GM12874 (cell line): ENCODE data around the gene AFAP1.

Experiments
- TF ChIP-seq, protein P1 (sequence below): IDR thresholded peaks from 2 replicates; pipeline ENCODE4 v1.5.1; 2011; ENCODE audit warnings: low read depth, mild to moderate bottlenecking, control low read depth, low read length, moderate library complexity; ENCODE audit not compliant: insufficient read depth

The AFAP1 gene

GRCh38 chr4:7874838-7875237 lies 64.8 kb downstream of the AFAP1 start:
- TF ChIP-seq, protein P1, sequence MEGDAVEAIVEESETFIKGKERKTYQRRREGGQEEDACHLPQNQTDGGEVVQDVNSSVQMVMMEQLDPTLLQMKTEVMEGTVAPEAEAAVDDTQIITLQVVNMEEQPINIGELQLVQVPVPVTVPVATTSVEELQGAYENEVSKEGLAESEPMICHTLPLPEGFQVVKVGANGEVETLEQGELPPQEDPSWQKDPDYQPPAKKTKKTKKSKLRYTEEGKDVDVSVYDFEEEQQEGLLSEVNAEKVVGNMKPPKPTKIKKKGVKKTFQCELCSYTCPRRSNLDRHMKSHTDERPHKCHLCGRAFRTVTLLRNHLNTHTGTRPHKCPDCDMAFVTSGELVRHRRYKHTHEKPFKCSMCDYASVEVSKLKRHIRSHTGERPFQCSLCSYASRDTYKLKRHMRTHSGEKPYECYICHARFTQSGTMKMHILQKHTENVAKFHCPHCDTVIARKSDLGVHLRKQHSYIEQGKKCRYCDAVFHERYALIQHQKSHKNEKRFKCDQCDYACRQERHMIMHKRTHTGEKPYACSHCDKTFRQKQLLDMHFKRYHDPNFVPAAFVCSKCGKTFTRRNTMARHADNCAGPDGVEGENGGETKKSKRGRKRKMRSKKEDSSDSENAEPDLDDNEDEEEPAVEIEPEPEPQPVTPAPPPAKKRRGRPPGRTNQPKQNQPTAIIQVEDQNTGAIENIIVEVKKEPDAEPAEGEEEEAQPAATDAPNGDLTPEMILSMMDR = no peak

DNA sequence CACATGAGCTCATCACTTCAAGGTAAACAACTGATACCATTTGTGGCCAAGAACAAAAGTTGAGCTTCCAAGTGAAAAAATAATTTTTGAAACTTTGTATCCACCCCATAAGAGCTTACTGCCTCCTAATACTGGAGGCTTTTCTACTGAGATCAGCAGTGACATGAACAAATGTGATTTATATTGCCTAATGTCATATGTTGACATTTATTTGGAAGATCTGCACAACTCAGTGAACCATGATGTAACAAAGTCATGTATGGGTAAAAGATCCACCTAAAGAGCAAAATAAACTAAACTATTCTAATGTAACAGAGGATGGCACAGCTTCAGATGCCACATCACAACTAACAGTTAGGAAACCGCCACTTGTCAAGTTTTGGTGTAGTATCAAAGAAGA lies 65.8 kb downstream of the AFAP1 start:
- TF ChIP-seq, protein P1 = no peak

DNA sequence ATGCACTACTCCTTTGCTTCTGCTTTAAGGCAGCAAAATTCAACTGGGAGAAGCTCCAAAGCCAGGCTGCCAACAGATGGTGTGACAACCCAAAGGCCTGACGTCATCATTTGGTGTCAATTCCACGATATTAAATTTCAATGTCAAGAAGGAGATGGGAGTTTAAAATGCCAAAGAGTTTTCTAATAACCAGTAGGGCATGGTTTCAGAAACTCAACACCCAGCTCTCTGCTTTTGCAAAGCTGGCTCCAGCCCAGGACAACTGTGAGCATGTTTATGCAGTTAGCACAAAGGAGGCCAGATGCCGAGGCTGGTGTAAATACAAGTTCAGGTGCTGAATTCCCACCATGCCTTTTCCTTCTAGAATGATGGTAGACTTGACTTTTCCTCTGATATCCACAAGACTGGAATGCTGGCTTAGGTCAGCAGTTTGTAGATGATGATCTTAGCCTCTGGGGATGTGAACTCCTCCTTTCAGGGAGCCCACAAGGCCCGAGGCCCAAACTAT lies 67.3 kb downstream of the AFAP1 start:
- TF ChIP-seq, protein P1 = no peak

DNA sequence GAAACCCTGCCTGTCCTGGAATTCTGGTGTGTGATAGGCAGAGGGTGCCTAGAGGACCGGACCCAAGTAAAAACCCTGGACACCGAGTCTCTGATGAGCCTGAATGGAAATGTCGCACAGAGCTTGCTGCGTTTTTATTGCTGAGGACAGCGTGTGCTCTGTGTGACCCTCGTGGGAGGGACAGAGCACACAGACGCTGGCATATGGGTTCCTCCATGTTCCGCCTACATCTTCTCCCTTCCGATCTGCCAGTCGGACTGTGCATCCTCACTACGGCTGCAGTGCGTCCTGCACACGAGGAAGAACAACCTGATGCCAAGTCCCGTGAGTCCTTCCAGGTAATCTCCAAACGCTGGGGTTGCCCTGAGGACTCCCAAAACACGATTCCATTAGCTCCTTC lies 68.3 kb downstream of the AFAP1 start:
- TF ChIP-seq, protein P1 = no peak

GRCh38 chr4:7868892-7869471 lies 70.7 kb downstream of the AFAP1 start:
- TF ChIP-seq, protein P1 = no peak

DNA sequence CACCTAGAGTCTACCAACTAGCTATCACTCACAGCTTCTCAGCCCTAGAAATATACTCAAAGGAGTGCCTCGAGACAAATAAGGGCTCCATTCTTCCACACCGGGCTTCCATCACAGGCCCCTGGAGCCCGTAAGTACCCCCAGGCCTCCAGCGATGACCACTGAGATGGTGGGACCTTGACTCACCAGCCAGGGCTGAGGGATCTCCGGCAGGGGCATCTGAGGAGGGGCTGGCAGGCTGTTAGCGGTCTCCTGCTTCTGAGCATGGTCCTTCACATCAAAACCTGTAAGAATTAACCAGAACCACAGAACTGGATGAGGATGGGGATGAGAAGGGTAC lies 71.3 kb downstream of the AFAP1 start:
- TF ChIP-seq, protein P1 = no peak

DNA sequence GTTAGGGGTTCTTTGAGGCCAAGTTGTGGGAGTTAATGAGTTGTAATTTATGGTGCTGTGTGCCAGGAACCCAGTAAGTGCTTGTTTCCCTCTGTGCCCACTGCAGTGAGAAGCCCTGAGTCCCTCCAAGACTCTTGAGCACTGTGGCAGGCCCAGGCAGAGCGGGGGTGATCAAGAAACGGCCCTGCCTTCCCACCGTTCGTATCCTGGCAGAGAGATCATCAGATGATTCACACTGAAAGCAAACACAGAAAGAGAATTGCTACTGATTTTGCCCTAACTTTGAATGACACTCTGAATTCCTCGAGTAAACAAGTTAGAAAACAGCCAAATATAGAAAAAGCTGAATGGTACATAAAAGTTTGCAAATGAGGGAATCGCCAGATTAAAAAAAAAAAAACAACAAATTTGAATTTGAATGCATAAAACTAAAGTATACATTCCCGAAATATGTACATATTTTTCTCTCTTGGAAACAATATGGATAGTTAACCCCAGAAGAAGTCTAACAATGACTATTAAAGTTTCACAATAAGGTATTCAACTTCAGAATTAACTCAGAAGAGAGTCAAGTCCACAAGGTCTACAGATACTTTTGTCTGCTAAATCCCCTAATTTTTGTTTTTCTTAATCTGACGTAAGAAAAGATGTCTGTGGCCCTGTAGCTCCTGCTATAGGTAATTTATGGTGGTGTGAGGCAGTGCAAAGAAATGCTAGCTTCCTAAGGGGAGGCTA lies 71.8 kb downstream of the AFAP1 start:
- TF ChIP-seq, protein P1 = no peak
